Neural cell (in vitro differentiated cells): ENCODE results near the gene TRIO. TPM values are rescaled to one million over a fixed set of nuclear protein-coding genes. Genes with fewer than 3 reads are reported as not detected.

ENCODE experiments used
- H2AFZ ChIP-seq: fragments of 200-600, 300-800 bp; sonication (generic), shearing (Covaris generic); 2 replicates; pipeline ENCODE4 v1.6.0; 2014; ENCODE audit warnings: low read depth, mild to moderate bottlenecking, antibody characterized with exemption, low read length, moderate library complexity
- H3F3A ChIP-seq: fragments of 200-600 bp; shearing (Covaris generic); 2 replicates; pipeline ENCODE4 v1.6.1; 2016; ENCODE audit warnings: mild to moderate bottlenecking, moderate library complexity, mixed read lengths, antibody characterized with exemption, low read length; ENCODE audit not compliant: insufficient read depth, poor library complexity, severe bottlenecking
- H3K27ac ChIP-seq: fragments of 200-600, 300-800 bp; sonication (generic), shearing (Covaris generic); 2 replicates; pipeline ENCODE4 v1.5.1; 2014; ENCODE audit warnings: mild to moderate bottlenecking, low read length, moderate library complexity
- H3K27me3 ChIP-seq: fragments of 300-800, 200-600 bp; sonication (generic), shearing (Covaris generic); 2 replicates; pipeline ENCODE4 v1.6.0; 2014; ENCODE audit warnings: mild to moderate bottlenecking, low read depth, low read length, moderate library complexity; ENCODE audit not compliant: insufficient read depth
- H3K36me3 ChIP-seq: fragments of 300-800, 200-600 bp; sonication (generic), shearing (Covaris generic); 2 replicates; pipeline ENCODE4 v1.5.1; 2014; ENCODE audit warnings: mild to moderate bottlenecking, antibody characterized with exemption, low read length, moderate library complexity; ENCODE audit not compliant: insufficient read depth
- H3K4me2 ChIP-seq: fragments of 300-800, 200-600 bp; sonication (generic), shearing (Covaris generic); 2 replicates; pipeline ENCODE4 v1.6.0; 2014; ENCODE audit warnings: mild to moderate bottlenecking, low read length
- H3K4me3 ChIP-seq: fragments of 300-800, 200-600 bp; sonication (generic), shearing (Covaris generic); 2 replicates; pipeline ENCODE4 v1.5.1; 2014; ENCODE audit warnings: mild to moderate bottlenecking, low read length, moderate library complexity
- H3K79me2 ChIP-seq: fragments of 200-600 bp; shearing (Covaris generic); replicated peaks from 2 replicates; pipeline ENCODE4 v1.6.0; 2014; ENCODE audit warnings: mild to moderate bottlenecking, low read length, moderate library complexity; ENCODE audit not compliant: insufficient read depth
- H3K9ac ChIP-seq: fragments of 300-800, 200-600 bp; sonication (generic), shearing (Covaris generic); 2 replicates; pipeline ENCODE4 v1.6.1; 2016; ENCODE audit warnings: mild to moderate bottlenecking, low read length, mixed read lengths
- H3K9me2 ChIP-seq: fragments of 200-600 bp; shearing (Covaris generic); 2 replicates; pipeline ENCODE4 v1.6.1; 2016; ENCODE audit warnings: mild to moderate bottlenecking, low read length, mixed read lengths; ENCODE audit not compliant: insufficient read depth
- H3K9me3 ChIP-seq: fragments of 200-600, 300-800 bp; sonication (generic), shearing (Covaris generic); 2 replicates; pipeline ENCODE4 v1.6.1; 2016; ENCODE audit warnings: mild to moderate bottlenecking, mixed run types, low read length, moderate library complexity, mixed read lengths
- H4K20me1 ChIP-seq: fragments of 200-600 bp; shearing (Covaris generic); 2 replicates; pipeline ENCODE4 v1.6.1; 2016; ENCODE audit warnings: mild to moderate bottlenecking, mixed run types; ENCODE audit not compliant: insufficient read depth
- CTCF ChIP-seq: fragments of 450-650 bp; IDR thresholded peaks from 2 replicates; pipeline ENCODE4 v1.5.1; 2014; ENCODE audit warnings: antibody characterized with exemption, mild to moderate bottlenecking, moderate library complexity; ENCODE audit not compliant: poor library complexity, severe bottlenecking
- EP300 ChIP-seq: fragments of 450-650 bp; conservative IDR thresholded peaks from 2 replicates; pipeline ENCODE4 v1.6.1; 2014; ENCODE audit warnings: antibody characterized with exemption, mild to moderate bottlenecking, moderate library complexity; ENCODE audit not compliant: poor library complexity, severe bottlenecking
- EZH2 ChIP-seq: fragments of 200-600, 300-800 bp; shearing (Covaris generic), sonication (generic); IDR thresholded peaks from 2 replicates; pipeline ENCODE4 v1.6.1; 2014; ENCODE audit warnings: antibody characterized with exemption, low read length, borderline replicate concordance, mild to moderate bottlenecking; ENCODE audit not compliant: insufficient read depth, poor library complexity, severe bottlenecking
- MXI1 ChIP-seq: fragments of 450-650 bp; conservative IDR thresholded peaks from 2 replicates; pipeline ENCODE4 v1.6.1; 2014; ENCODE audit warnings: antibody characterized with exemption, mild to moderate bottlenecking; ENCODE audit not compliant: poor library complexity, severe bottlenecking
- POLR2AphosphoS5 ChIP-seq: IDR thresholded peaks from 2 replicates; pipeline ENCODE4 v1.6.1; 2012
- RAD21 ChIP-seq: fragments of 450-650 bp; conservative IDR thresholded peaks from 2 replicates; pipeline ENCODE4 v1.6.1; 2014; ENCODE audit warnings: antibody characterized with exemption, mild to moderate bottlenecking, moderate library complexity
- REST ChIP-seq: IDR thresholded peaks from 2 replicates; pipeline ENCODE4 v1.6.1; 2012; ENCODE audit warnings: borderline replicate concordance
- SMC3 ChIP-seq: fragments of 450-650 bp; conservative IDR thresholded peaks from 2 replicates; pipeline ENCODE4 v1.6.1; 2014; ENCODE audit warnings: antibody characterized with exemption, mild to moderate bottlenecking, moderate library complexity; ENCODE audit not compliant: poor library complexity
- TAF1 ChIP-seq: IDR thresholded peaks from 2 replicates; pipeline ENCODE4 v1.6.1; 2012; ENCODE audit warnings: low read depth
- polyA plus RNA-seq: library from polyadenylated mRNA; depleted of rRNA; stranded (reverse); fragments of >200 nt; gene quantifications from 2 replicates; pipeline ENCODE4 v1.2.3, GENCODE V29; 2014

The TRIO gene
- polyA plus RNA-seq, 1 donor from 2014 or later, result 168 TPM

GRCh38 chr5:14299666-14300065 lies 156.5 kb downstream of the TRIO start:
- TF ChIP-seq CTCF (no peak), EZH2 (no peak), TAF1 (no peak), SMC3 (no peak), EP300 (no peak), MXI1 (no peak), RAD21 (no peak), REST (no peak), POLR2AphosphoS5 (no peak)
- H3K9me2 ChIP-seq, result no peaks in the 10 kb centered on the region
- no peak overlapping the region for H3K4me3 ChIP-seq
- no peak overlapping the region for H2AFZ ChIP-seq
- H3K36me3 ChIP-seq, result peaks cover 11% of the 10 kb centered on the region
- no peak overlapping the region for H3K9ac ChIP-seq
- no peaks in the 10 kb centered on the region for H3F3A ChIP-seq
- H3K27ac ChIP-seq, result no peak overlapping the region
- H4K20me1 ChIP-seq, result no peaks in the 10 kb centered on the region
- no peak overlapping the region for H3K4me2 ChIP-seq
- H3K9me3 ChIP-seq, result no peaks in the 10 kb centered on the region
- H3K27me3 ChIP-seq, result no peaks in the 10 kb centered on the region
- no peaks in the 10 kb centered on the region for H3K79me2 ChIP-seq

DNA sequence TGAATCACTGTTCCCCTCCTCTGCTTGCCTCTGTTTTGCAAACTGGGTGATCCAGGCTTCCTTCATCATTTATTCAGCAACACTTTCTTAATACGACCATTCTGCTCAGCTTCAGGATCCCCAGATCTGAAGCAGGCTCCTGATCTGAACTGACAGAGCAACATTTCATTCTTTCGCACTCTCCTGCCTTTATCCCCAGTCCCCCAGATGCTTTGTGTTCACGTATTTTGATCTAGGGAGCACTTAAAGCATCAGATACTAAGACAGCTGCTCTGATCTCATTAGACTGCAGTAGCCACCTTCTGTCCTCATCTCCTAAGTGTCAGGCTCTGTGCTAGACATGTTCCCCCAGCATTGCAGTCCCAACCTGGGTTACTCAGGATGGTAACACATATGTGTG lies 158.0 kb downstream of the TRIO start:
- Histone ChIP-seq H3K36me3 (peaks cover 11% of the 10 kb centered on the region), H4K20me1 (no peaks in the 10 kb centered on the region), H3K4me2 (no peak overlapping the region), H3K9me3 (no peaks in the 10 kb centered on the region), H2AFZ (no peak overlapping the region), H3K79me2 (no peaks in the 10 kb centered on the region), H3K27ac (no peak overlapping the region), H3F3A (no peaks in the 10 kb centered on the region), H3K9ac (no peak overlapping the region), H3K4me3 (no peak overlapping the region), H3K9me2 (no peaks in the 10 kb centered on the region), H3K27me3 (no peaks in the 10 kb centered on the region)
- no peak for TF ChIP-seq REST
